NCI-H2081 (cell line): ENCODE results near the gene EYA4.

Experiments used
- DNase-seq, 2 experiments: peaks; one replicate each; lab custom pipeline; 2025; lab: John Stamatoyannopoulos, UW

EYA4 gene

DNA sequence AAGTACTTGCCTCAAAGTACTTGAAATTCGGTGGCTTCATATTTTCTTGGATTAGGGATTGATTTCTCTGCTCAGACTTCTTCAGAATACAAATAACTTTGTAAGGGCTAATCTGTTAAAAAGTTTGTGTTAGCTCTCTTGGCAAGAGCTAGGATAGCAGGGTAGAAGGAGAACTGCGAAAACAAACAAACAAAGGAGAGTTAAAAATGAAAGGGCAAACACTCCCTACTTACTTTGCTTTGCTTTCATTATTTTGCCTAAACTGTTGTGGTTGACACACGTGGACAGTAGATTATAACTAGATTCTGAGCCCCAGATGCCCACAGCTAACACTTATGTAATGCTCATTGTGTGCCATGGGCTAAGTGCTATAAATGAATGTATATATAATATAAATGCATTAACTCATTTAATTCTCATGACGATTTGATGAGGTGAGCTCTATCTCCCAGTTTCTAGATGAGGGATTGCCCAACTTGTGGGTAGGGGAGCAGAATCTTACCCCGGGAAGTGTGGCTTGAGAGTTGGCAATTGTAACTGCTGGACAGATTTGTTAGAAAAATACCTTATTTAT, 48.7 kb downstream of the EYA4 start:
- DNase-seq, result no peak

DNA sequence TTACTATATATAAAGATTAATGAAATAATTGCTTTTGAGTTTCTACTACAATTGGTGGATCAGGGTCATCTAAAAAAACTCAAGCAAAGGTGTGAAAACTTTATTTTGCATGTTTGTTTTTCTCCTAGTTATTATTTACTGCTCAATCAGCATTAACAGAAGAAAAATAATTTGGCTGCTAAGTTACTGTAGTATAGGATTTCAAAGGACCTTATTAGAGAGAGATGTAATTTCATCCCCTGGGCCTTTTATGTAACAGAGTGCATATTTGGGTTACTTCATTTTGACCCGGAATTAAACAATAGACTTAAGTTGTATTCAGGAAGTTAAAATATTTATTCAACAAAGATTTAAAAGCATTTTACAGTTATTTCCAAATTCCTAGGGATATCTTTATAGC, 49.8 kb downstream of the EYA4 start:
- no peak for DNase-seq

DNA sequence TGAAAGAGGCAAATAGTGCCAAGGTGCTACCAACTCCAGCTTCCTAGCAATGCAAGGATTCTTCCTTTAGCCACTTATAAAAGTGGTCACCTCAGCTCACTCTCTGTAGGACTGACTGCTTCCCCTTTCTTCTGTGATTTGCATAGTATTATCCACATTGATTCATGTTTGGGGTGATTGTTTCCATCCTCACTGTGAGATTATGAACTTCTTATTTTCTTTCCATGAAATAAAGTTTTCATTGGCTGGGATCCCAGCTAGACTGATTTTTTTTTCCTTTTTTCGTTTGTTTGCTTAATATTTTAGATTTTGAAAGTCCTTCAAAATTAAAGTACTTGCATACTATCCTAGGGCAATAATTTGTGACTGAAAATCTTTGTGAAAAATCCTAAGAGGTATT, 50.5 kb downstream of the EYA4 start:
- DNase-seq, result no peak

DNA sequence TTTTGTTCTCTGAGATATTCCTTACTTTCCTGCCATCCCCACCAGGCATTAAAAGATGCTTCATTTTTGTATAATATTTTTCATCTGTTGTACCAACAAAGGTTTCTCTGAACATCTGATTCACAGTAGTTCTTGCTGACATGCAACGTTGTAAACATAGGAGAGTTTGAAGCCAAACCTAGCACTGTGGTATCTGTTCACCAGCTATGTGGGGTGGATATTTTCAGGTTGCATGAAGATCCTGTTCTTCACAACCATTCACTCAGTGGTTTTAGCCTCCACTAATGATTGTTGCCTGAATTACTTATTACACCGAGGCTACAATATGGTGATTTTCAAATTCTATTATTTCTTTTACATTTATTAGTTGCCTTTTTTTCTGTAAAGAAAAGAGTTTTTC, 56.5 kb downstream of the EYA4 start:
- no peak for DNase-seq

DNA sequence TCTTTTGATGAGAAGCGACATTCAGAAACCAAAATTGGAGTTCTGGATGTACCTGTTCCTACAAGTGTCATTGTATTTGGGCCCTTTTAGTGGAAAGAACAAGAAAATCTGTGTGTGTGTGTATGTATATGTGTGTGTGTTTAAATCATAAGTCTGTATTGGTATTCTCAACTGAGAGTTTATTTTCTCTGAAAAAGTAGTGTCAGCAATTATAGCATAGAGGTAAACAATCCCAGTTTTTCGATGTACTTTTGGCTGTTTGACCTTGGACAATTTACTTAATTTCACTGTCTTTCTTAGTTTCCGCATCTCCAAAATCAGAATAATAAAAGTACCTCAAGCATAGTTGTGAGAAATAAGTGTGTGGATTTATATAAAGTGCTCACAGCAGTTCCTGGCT, 57.2 kb downstream of the EYA4 start:
- no peak for DNase-seq

DNA sequence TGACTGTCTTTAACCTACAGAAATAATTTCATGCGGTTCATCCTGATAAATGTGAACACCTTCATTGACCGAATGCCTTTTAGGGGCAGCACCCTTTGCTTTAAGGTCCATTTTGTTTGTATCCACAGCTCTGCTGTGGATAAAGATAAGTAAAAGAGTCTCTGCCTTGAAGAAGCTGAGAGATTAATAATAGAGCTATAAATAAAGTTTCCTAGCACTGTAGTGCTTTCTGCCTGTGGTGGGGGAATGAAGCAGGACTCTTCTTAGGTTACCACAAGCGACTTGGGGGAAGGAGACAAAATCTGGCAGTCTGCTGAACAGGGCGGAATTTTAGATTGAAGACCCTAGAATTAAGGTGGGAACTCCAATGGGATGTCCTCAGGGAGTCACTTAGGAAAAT, 57.6 kb downstream of the EYA4 start:
- no peak for DNase-seq

DNA sequence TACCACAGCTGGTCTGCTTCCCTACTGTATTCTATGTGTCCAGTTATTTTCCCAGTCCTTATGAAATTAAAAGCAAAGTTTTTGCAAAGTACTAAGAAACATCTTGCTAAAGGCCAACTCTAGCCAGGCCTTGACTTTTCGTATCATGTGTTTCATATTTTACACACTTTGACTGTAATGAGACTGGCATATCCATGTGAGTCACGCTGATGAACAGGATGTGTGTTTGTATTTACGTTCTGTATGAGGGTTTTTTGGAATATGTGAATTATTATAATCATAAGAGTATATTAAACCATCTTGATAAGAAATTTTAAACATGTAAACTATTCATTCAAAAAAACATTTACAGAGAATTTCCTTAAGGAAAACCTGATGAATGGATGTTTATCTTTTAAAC, 59.7 kb downstream of the EYA4 start:
- DNase-seq, result no peak

DNA sequence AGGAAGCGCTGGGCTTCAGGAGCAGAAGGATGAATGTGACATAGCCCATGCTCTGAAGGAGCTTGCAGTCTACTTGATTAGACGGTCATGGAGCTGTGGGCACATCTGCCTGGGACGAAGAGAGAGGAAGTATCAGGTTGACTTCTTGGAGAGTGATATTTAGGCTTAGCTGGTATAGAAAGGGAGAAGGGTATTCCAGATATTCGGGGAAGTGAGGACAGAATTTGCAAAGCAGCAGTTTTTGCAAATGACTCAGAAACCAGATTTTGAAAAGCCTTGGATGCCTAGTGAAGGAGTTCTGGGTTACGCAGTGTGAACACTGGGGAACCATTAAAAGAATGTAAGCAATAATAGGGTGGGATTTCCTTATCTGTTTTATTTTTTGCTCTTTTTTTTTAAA, 60.7 kb downstream of the EYA4 start:
- no peak for DNase-seq

DNA sequence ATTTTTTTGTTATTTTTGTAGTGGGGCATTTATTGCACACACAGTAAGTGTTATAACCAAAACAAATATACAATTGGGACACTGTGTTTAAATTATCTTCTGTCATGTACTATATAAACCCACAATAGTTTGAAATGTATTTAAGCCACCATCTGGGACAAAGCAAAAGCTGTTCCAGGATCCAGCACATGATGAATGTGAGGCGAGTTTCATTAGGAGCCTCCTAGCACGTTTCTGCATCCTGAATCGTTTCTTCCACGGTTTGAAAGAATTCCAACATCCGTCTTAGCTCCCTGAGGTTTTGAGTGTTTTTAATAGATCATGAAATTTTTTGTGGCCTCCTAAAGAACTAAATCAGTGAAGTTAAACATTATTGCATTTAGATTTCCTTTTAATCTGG, 65.8 kb downstream of the EYA4 start:
- DNase-seq, result no peak

DNA sequence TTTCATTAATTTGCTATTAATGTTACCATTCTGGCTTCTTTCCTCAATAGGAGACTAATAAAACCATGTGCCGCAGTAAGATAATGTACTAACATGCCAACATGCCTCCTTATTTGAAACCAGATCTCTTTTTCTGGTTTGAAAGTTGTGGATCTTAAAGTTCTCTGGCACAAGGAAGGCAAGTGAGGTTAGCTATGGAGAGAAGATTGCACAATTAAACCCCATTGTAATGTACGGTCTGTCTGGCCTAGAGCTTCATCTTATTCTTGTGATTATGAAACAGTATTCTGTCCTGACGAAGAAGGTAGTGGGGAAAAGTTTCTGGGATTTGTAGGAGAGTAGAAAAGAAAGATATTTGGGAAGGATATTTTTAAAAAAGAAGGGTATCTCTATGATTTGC, 68.4 kb downstream of the EYA4 start:
- DNase-seq, result no peak

DNA sequence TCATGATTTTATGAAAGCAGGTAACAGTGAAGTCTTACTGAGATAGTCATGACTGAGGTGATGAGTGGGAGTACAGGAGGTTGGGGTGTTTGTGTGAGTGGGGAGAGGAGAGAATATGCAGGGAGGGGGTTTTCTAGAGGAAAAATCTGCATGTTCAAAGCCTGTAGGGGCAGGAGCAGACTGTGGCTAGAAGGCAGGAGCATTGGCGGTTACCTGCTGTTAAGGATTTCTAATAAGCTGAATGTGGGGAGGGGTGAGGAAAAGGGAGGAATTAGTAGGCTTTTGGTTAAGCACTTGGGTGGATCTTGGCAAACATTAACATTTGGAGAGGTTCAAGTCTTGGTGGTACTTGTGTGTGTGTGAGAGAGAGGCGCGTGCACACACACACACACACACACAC, 70.8 kb downstream of the EYA4 start:
- no peak for DNase-seq

DNA sequence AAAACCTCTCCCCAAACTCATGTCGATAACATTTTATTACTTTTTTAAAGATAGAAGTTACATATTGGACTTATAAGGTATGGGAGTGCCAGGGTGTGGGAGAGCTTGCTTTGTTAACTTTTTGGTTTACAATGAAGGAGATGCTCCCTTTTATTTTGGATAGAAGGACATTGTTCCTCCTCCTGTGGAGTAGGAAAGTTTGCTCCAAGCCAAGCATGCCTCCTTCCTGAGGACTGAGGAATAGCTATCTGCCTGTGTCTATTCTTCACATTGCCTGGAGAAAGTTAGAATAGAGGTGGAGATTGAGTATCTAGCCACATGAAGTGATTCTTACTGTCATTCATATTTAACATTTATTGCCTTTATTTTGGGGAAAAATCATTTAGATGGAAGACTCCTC, 71.9 kb downstream of the EYA4 start:
- DNase-seq, result no peak

DNA sequence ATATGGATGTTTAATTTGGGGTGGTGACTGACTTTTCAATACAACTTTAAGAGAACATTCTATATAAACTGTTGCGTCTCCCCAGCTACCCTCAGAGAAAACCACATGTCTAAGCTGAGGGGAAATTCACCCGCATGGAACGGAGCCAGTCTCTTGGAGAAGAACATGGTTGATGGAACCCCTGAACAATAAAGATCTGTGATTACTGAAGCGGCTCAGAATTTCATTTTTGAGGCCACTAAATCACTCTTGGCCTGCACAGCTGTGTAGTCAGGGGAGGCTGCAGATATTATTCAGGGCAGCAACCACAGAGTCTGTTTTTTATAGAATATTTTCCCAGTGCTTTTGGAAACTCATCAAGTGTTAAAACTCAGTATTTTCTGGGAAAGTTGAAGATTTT, 73.8 kb downstream of the EYA4 start:
- DNase-seq, result peak in 1 of 2 experiments; percentile 21

DNA sequence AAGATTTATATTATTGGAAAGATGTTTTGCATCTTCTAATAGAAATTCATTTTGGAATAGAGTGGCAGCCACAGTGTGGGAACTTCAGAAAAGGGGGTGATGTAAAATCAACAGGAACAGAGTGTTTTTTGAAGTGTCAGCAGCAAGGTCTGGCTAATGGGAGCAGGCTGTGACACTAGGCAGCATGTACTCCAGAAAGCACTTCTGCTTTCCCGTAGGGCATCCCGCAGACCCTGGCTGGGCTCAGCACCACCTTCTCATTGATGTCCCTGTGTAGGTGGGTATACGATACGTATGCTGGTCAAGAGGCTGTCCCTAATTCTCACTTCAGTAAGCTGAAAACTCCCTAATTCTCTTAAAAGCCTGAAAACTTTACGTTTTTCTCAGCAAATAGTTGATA, 74.7 kb downstream of the EYA4 start:
- peak in 1 of 2 experiments; percentile 49 for DNase-seq

DNA sequence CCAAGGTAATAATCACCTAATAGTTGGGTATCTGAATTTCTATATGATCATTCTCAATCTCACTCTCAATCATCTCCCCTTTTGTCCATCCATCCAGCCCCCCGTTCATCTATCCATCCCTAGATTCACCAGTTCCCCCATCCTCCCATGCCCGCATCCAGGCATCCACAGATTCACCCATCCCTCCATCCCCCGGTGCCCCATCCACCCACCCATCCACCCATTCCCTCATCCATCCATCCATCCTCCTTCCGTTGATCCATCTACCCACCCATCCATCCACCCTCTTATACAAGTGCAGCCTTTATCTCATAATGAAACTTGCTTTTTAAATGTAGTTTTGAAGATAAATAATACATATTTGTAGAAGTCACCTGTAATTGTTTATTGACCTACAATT, 76.5 kb downstream of the EYA4 start:
- no peak for DNase-seq

DNA sequence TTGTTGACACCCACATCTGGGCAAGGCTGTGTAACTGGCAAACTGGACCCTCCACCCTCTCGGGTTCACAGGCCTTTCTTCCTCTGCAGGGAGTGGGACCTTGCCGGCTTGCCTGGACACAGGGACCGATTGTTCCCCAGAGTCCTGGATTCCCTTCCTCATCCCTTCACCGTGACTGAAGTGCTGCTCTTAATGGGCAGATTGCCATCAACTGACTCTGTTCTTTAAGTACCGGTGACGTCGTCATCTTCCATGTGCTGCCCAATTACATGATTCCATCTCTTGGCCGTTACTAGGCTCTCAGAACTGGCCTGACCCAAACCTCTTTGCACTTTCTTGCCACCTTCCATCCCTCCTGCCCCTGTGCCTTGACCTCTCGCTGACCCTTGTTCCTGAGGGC, 85.4 kb downstream of the EYA4 start:
- peak; percentile 15 to 30 for DNase-seq

DNA sequence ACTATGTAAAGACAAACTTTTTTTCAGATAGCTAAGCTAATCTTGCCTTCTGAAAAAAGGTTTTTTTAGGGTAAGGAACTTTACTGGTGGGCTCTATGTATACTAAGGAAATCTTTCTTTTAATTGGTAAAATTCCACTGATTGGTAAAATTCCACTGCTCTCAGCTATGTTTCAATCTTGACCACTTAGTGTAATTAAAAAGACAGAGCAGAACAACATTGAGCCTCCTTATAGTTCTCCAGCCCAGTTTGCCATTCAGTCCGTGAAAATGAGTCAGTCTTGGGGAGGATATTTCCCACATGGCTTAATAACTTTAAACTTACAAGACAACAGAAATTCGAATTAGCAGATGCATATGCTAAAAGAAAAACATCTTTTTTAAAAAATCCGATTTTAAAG, 92.7 kb downstream of the EYA4 start:
- no peak for DNase-seq

DNA sequence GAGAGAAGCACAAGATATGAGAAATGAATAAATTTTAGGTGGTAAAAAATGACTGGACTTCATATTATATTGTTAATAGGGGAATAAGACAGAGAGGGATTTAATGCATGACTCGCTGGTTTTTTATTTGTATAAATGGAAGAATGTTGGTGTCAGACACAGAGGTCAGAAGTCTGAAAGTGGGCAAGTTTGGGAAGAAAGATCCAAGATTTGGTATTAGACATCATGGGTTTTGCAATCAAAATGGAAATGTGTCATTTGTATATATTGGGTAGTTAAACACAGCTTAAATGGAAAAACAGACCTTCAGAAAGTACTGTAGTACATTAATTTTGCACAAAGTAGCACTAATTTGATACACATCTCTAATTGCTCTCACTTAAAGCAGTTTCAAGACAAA, 96.2 kb downstream of the EYA4 start:
- no peak for DNase-seq

DNA sequence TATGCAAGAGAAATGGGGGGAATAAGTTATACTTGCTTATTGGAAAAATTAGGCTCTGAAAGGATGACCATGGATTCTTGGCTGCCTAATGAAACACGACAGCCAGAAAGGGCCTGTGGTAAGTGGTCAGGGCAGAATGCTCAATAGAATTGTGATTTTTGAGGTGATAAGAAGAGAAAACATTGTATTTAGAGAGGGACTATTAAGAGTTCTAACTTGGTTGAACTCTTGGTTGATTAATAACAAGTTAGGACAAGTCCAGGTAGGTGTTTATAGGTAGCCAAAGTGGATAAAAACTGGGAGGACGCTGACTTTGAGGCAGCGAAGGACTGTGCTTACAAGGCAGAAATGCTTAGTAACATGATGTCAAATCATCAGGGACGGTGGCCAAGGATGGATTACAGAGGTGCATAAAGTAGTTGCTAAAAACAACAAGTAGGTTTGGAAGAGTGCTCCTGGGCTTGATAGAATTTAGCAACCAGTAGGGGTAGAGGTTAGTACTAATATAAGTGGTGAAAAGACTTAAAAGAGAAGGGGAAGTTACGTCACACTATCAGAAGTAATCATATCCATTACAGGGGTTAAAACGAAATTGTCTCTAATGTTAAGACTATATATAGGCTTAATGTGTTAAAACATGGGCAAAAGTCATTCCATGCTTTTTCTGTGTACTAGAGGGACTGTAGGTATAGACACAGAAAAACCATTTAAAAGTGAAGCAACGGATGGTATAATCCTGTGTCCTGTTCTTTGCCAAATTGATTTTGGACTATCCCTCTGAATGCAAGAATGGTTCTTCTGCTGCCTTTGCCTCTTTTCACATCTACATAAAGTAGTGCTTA, 98.6 kb downstream of the EYA4 start:
- no peak for DNase-seq

DNA sequence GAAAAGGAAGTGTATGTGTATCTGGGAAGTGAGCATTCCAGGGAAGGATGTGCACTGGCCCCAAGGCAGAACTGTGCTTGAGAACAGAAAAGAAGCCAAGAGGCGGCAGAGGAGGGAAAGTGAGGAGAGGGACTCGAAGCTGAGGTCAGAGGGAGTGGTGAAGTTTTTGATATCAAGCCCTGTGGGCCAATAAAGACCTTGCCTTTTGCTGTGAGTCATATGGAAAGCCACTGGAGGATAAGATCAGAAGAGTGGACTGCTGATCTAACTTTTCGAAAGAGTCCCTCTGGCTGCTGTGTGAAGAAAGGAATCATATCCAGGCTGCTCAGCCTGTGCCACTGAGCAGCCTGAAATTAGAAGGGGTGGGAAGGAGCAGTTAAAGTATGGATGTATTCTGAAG, 99.4 kb downstream of the EYA4 start:
- no peak for DNase-seq

DNA sequence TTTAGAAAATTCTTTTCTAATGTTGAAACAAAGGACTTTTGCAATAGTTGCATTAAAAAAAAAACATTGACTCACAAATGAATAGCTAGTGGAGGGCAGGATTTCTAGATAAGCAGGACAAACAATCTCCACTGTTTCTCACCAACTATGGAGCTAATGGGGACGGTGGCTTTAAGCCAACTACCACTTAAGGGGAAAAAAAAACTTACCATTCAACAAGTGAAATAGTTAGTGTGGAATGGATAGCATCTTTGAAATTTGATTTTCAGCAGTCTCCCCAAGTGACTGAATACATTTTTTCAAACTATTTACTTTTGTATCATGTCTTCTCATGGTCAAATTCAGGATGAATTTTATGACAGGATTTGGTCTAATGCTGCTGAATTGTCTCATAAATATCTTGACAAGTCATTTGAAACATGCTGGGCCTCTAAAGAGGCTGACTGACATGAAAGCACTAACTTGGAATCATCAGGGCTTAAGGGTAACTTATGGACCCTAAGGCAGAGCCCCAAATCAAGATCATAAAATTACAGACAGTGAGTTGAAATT, 100.5 kb downstream of the EYA4 start:
- DNase-seq, result peak in 1 of 2 experiments; percentile 29

DNA sequence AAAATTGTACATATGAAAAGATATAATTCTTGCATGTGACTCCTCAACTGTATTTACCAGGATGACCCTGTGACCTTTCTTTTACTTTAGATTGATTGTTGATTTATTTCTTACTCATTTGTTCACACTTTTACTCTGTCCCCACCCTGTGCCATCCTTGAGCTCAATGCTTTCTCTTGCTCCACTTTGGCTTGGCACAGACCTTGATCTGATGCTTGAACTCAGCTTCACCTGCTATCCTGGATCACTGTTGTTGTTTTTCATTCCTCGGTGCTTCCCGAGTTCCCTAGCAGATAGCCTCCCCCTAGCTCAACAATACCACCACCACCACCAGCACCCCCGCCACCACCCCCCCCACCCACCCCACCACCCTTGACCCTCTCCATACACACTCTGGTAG, 102.1 kb downstream of the EYA4 start:
- DNase-seq, result no peak

DNA sequence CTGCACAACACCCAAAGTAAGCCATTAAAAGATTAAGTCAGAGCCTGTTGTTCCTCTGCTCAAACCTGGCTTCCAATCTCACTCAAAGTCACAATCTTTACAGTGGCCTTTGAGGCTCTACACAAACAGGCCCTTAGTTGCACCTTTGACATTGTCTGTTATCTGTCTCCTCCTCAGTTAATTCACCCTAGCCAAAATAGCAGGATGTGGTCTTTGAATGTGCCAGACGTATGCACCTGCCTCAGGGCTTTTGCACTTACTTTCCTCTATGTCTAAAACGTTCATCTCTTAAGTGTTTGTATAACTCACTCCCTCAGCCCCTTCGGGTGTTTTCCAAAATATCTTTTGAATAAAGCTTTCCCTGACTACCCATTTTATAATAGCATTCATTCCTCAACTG, 107.7 kb downstream of the EYA4 start:
- no peak for DNase-seq

DNA sequence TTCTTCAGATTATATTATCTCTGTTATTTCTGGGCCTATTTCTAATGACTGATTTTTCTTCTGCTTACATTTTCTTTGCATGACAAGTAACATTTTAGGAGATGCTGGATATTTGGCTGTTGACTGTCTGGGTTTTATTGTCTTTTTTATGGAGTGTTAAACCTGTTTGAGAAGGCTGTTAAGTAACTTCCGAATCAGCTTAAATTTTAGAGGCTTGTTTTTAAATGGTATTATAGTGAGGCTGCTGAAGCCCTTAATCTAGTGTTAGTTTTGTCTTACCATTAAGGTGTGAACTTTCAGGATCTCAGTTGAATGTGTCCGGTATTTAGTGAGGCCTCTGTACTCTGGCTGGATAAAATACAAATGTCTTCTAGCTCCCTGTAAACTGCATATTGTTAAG, 109.8 kb downstream of the EYA4 start:
- DNase-seq, result no peak
